AG09309 (cell line): ENCODE results near the gene ENO3.

Experiments used
- DNase-seq: peaks from one replicate; pipeline ENCODE4 v3.0.0-alpha.2; 2010; ENCODE audit warnings: low read depth
- H3K4me3 ChIP-seq: 2 replicates; pipeline ENCODE4 v1.5.1; 2011; ENCODE audit warnings: mild to moderate bottlenecking, low read depth, low read length, moderate library complexity; ENCODE audit not compliant: control insufficient read depth
- CTCF ChIP-seq: IDR thresholded peaks from 2 replicates; pipeline ENCODE4 v1.5.1; 2011; ENCODE audit warnings: mild to moderate bottlenecking, low read depth, low read length, inconsistent platforms; ENCODE audit not compliant: insufficient read depth, control insufficient read depth; ENCODE audit errors: missing control alignments

ENO3 gene

GRCh38 chr17:4998027-4998731 lies 47.3 kb downstream of the ENO3 start:
- DNase-seq: no peak
- H3K4me3 ChIP-seq: peak overlapping the region; percentile 100
- no peak for TF ChIP-seq CTCF

- no peak for TF ChIP-seq CTCF
- no peak for DNase-seq
- H3K4me3 ChIP-seq: peak overlapping the region; percentile 100
Observed at GRCh38 chr17:4998732-4999429, 48.0 kb downstream of the ENO3 start.

GRCh38 chr17:4999430-5000093 lies 48.6 kb downstream of the ENO3 start:
- TF ChIP-seq CTCF: no peak

GRCh38 chr17:5000237-5000639 lies 49.3 kb downstream of the ENO3 start:
- peak overlapping the region; percentile 100 for H3K4me3 ChIP-seq
- no peak for TF ChIP-seq CTCF
- no peak for DNase-seq

More at GRCh38 chr17:4999430-5000093, 48.6 kb downstream of the ENO3 start:
- H3K4me3 ChIP-seq: peak overlapping the region; percentile 100
- DNase-seq: no peak

GRCh38 chr17:5002121-5002788 lies 51.3 kb downstream of the ENO3 start:
- no peak for TF ChIP-seq CTCF
- H3K4me3 ChIP-seq: no peak overlapping the region
- DNase-seq: no peak

GRCh38 chr17:5003214-5003867 lies 52.4 kb downstream of the ENO3 start:
- DNase-seq: no peak
- TF ChIP-seq CTCF: no peak

More at GRCh38 chr17:5003214-5003867, 52.4 kb downstream of the ENO3 start:
- H3K4me3 ChIP-seq: no peak overlapping the region
